ENCODE results near the gene TDG. TPM values are rescaled to one million over a fixed set of nuclear protein-coding genes. Genes with fewer than 3 reads are reported as not detected.

The TDG gene
- total and polyA plus RNA-seq, 8 donors: 5.8 to 13.8 (median 9.3) TPM

GRCh38 chr12:103966736-103967135 is 1.1 kb downstream of the TDG start:
- H3K9me3 ChIP-seq: no peaks in the 10 kb centered on the region
- peak overlapping the region in 2 of 4 donors; percentile 94 for H3K27ac ChIP-seq
- no peaks in the 10 kb centered on the region for H3K36me3 ChIP-seq
- no peak for DNase-seq
- H3K4me3 ChIP-seq: peak overlapping the region in 3 of 4 donors; percentile 67 to 97 (median 86)
- no peak for FAIRE-seq
- peaks cover 6 to 31% (median 9%) of the 10 kb centered on the region in 3 donors for H3K4me1 ChIP-seq
- ATAC-seq: no peak
- intact Hi-C loops (cut with DNase I): no loop called here
- no peak for TF ChIP-seq CTCF (IDR thresholded peaks at IDR 0.05)
- 12 to 16% methylated on average over 1 of the region's 1 CpG for WGBS, 2 donors
- H3K27me3 ChIP-seq: no peaks in the 10 kb centered on the region

GRCh38 chr12:103969391-103969790 is 3.7 kb downstream of the TDG start:
- DNase-seq: no peak
- H3K9me3 ChIP-seq: no peaks in the 10 kb centered on the region
- peaks cover 4 to 24% (median 6%) of the 10 kb centered on the region in 3 donors for H3K4me1 ChIP-seq
- no peak overlapping the region for H3K27ac ChIP-seq
- no peaks in the 10 kb centered on the region for H3K36me3 ChIP-seq
- no peaks in the 10 kb centered on the region for H3K27me3 ChIP-seq
- ATAC-seq: no peak
- 41 to 45% methylated on average over 2 of the region's 2 CpGs for WGBS, 2 donors
- intact Hi-C loops (cut with DNase I): no loop called here
- no peak overlapping the region for H3K4me3 ChIP-seq
- FAIRE-seq: no peak
- TF ChIP-seq CTCF (IDR thresholded peaks at IDR 0.05): no peak

- Histone ChIP-seq H3K27ac (no peak overlapping the region), H3K36me3 (peaks cover 0 to 6% (median 0%) of the 10 kb centered on the region in 3 donors), H3K4me3 (no peak overlapping the region), H3K9me3 (no peaks in the 10 kb centered on the region), H3K4me1 (peaks cover 0 to 2% (median 0%) of the 10 kb centered on the region in 3 donors), H3K27me3 (no peaks in the 10 kb centered on the region)
- ATAC-seq: no peak
- 80 to 90% methylated on average over 2 of the region's 2 CpGs for WGBS, 2 donors
- no peak for TF ChIP-seq CTCF (IDR thresholded peaks at IDR 0.05)
- intact Hi-C loops (cut with DNase I): no loop called here
- no peak for FAIRE-seq
- DNase-seq: no peak
Observed at GRCh38 chr12:103973909-103974308, 8.2 kb downstream of the TDG start.

- H3K36me3 ChIP-seq: peaks cover 0 to 11% (median 0%) of the 10 kb centered on the region in 3 donors
- ATAC-seq: no peak
- H3K9me3 ChIP-seq: no peaks in the 10 kb centered on the region
- no peak for FAIRE-seq
- DNase-seq: no peak
- peaks cover 0 to 2% (median 0%) of the 10 kb centered on the region in 3 donors for H3K4me1 ChIP-seq
- TF ChIP-seq CTCF (IDR thresholded peaks at IDR 0.05): no peak
- WGBS, 2 donors: 70 to 77% methylated on average over 2 of the region's 2 CpGs
- intact Hi-C loops (cut with DNase I): no loop called here
- H3K27me3 ChIP-seq: no peaks in the 10 kb centered on the region
- H3K4me3 ChIP-seq: no peak overlapping the region
- H3K27ac ChIP-seq: no peak overlapping the region
Observed at GRCh38 chr12:103975368-103975767, 9.7 kb downstream of the TDG start.

GRCh38 chr12:103978384-103978982 is 12.8 kb downstream of the TDG start:
- intact Hi-C loops (cut with DNase I): no loop called here
- no peak for FAIRE-seq

More at GRCh38 chr12:103978384-103978982, 12.8 kb downstream of the TDG start:
- H3K4me3 ChIP-seq: no peak overlapping the region
- no peak for TF ChIP-seq CTCF (IDR thresholded peaks at IDR 0.05)
- DNase-seq (no peak), ATAC-seq (no peak)
- H3K27me3 ChIP-seq: no peaks in the 10 kb centered on the region
- 92 to 96% methylated on average over 4 of the region's 4 CpGs for WGBS, 2 donors
- no peak overlapping the region for H3K27ac ChIP-seq
- H3K9me3 ChIP-seq: no peaks in the 10 kb centered on the region
- H3K4me1 ChIP-seq: no peaks in the 10 kb centered on the region
- H3K36me3 ChIP-seq: peaks cover 5 to 24% (median 8%) of the 10 kb centered on the region in 3 donors

Data from pancreas (tissue), 10 donors.